IMR-90 (cell line): Measurements from ENCODE around the gene ING3.

ENCODE experiments used
- CEBPB ChIP-seq: IDR thresholded peaks from 2 replicates; pipeline ENCODE4 v1.6.1; 2012; ENCODE audit warnings: low read depth, low read length, improper control_type of control experiment
- FOS ChIP-seq: fragments of 150-350 bp; IDR thresholded peaks from 2 replicates; pipeline ENCODE4 v1.6.1; 2016; ENCODE audit warnings: low read depth, low read length
- MAZ ChIP-seq: IDR thresholded peaks from 2 replicates; pipeline ENCODE4 v1.6.1; 2012; ENCODE audit warnings: low read depth, mild to moderate bottlenecking, low read length, improper control_type of control experiment, moderate library complexity, borderline replicate concordance
- POLR2A ChIP-seq: IDR thresholded peaks from 2 replicates; pipeline ENCODE4 v1.6.1; 2012; ENCODE audit warnings: mild to moderate bottlenecking, low read depth, low read length
- RAD21 ChIP-seq: IDR thresholded peaks from 2 replicates; pipeline ENCODE4 v1.6.1; 2012; ENCODE audit warnings: low read length, improper control_type of control experiment
- RCOR1 ChIP-seq: IDR thresholded peaks from 2 replicates; pipeline ENCODE4 v1.6.1; 2012; ENCODE audit warnings: mild to moderate bottlenecking, low read length, improper control_type of control experiment; ENCODE audit not compliant: insufficient replicate concordance
- SMC3 ChIP-seq: fragments of 150-350 bp; IDR thresholded peaks from 2 replicates; pipeline ENCODE4 v1.6.1; 2016; ENCODE audit warnings: low read depth, mild to moderate bottlenecking, antibody characterized with exemption, low read length, moderate library complexity
- TF ChIP-seq, protein P1 (sequence below): conservative IDR thresholded peaks from 2 replicates; pipeline ENCODE4 v1.5.1; 2012; ENCODE audit warnings: mild to moderate bottlenecking, low read depth, low read length, improper control_type of control experiment

DNA sequence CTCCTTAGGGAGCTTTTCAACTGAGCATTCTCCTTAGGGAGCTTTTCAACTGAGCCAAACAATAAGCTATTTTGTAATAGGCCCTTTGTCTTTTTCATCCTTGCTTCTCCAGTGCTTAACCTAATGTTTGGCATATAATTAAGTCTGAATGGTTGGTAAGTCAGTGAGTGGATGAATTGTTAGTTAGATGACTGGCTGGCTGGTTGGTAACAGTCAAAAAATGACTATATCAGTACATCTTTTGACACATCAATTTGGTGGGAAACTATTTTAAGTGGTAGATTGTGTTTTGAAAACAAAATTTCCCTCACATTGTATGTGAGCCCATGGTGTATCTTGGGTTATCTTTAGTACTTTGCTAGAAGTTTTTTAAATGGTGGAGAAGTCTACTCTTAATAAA is 16.4 kb downstream of the ING3 start:
- TF ChIP-seq FOS (no peak), SMC3 (no peak), RCOR1 (no peak), RAD21 (no peak), MAZ (no peak), POLR2A (no peak), CEBPB (no peak)
- TF ChIP-seq, protein P1, sequence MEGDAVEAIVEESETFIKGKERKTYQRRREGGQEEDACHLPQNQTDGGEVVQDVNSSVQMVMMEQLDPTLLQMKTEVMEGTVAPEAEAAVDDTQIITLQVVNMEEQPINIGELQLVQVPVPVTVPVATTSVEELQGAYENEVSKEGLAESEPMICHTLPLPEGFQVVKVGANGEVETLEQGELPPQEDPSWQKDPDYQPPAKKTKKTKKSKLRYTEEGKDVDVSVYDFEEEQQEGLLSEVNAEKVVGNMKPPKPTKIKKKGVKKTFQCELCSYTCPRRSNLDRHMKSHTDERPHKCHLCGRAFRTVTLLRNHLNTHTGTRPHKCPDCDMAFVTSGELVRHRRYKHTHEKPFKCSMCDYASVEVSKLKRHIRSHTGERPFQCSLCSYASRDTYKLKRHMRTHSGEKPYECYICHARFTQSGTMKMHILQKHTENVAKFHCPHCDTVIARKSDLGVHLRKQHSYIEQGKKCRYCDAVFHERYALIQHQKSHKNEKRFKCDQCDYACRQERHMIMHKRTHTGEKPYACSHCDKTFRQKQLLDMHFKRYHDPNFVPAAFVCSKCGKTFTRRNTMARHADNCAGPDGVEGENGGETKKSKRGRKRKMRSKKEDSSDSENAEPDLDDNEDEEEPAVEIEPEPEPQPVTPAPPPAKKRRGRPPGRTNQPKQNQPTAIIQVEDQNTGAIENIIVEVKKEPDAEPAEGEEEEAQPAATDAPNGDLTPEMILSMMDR = no peak
